ENCODE data around the gene ATP9B. TPM values are rescaled to one million over a fixed set of nuclear protein-coding genes. Genes with fewer than 3 reads are reported as not detected.
"Not testable (repeated sequence)": the region's sequence is repeated elsewhere in the genome, so short reads cannot be mapped to it uniquely, and the experiment has no call there.

Gene ATP9B
- total RNA-seq, 1 experiment from 2014 or later, result 20.9 TPM

GRCh38 chr18:79260510-79260909, 191.3 kb downstream of the ATP9B start:
- H3K27ac ChIP-seq (ENCODE audit: insufficient read length, low read depth, low read length), result no peak overlapping the region
- Mint-ChIP-seq H3K4me1 (peaks cover 4 to 6% of the 10 kb centered on the region in 2 experiments; a peak in 3 of 4 replicates), H3K27ac (no peak overlapping the region), H3K4me3 (no peak overlapping the region), H3K27me3 (ENCODE audit: low read depth) (no peaks in the 10 kb centered on the region), H3K9me3 (peaks cover 0 to 8% of the 10 kb centered on the region in 2 experiments; a peak in 3 of 5 replicates), H3K36me3 (ENCODE audit: insufficient read depth in 1 of 3, low read depth in 3 of 3) (peaks cover 6 to 13% (median 11%) of the 10 kb centered on the region in 3 experiments; a peak in 6 of 7 replicates)
- H4K5ac ChIP-seq (ENCODE audit: insufficient read length, low read depth, low read length), result no peak overlapping the region
- H3K4me2 ChIP-seq (ENCODE audit: insufficient read depth, insufficient read length, low read length), result no peak overlapping the region
- no peak overlapping the region for H3K9ac ChIP-seq (ENCODE audit: extremely low read depth, insufficient read length, low read length)
- no peak for TF ChIP-seq CTCF (conservative IDR thresholded peaks at IDR 0.05)
- no peak for DNase-seq
- H2BK120ac ChIP-seq (ENCODE audit: low read depth, low read length, poor library complexity, severe bottlenecking), result no peak overlapping the region
- no peaks in the 10 kb centered on the region for H3K27me3 ChIP-seq (ENCODE audit: insufficient read depth, low read length)
- H3K18ac ChIP-seq (ENCODE audit: insufficient read length, low read depth, low read length), result no peak overlapping the region
- no peak overlapping the region for H2AFZ ChIP-seq (ENCODE audit: low read length)
- no peaks in the 10 kb centered on the region for H3K23me2 ChIP-seq (ENCODE audit: insufficient read length, low read depth, low read length, poor library complexity, severe bottlenecking)
- no peak overlapping the region for H2BK20ac ChIP-seq (ENCODE audit: low read depth, low read length, poor library complexity, severe bottlenecking)
- H3T11ph ChIP-seq (ENCODE audit: low read length), result no peak overlapping the region
- H2BK5ac ChIP-seq (ENCODE audit: insufficient read length, low read length), result no peak overlapping the region
- no peak overlapping the region for H2AK5ac ChIP-seq (ENCODE audit: insufficient read length, low read length)
- no peak overlapping the region for H3K56ac ChIP-seq (ENCODE audit: insufficient read length, low read depth, low read length)
- H4K91ac ChIP-seq (ENCODE audit: insufficient read length, low read depth, low read length), result no peak overlapping the region
- H3K23ac ChIP-seq (ENCODE audit: insufficient read length, low read depth, low read length), result no peak overlapping the region
- H4K20me1 ChIP-seq (ENCODE audit: control insufficient read depth, insufficient read depth, insufficient read length), result no peaks in the 10 kb centered on the region
- no peaks in the 10 kb centered on the region for H3K79me1 ChIP-seq (ENCODE audit: insufficient read depth, low read depth, low read length, poor library complexity, severe bottlenecking)
- WGBS (ENCODE audit: extremely low coverage, insufficient read length, low lambda C conversion rate), result no CpG with 5 or more reads among the region's 1 CpG
- no peaks in the 10 kb centered on the region for H3K4me1 ChIP-seq (ENCODE audit: insufficient read depth, low read length)
- no peaks in the 10 kb centered on the region for H3K9me3 ChIP-seq (ENCODE audit: control insufficient read depth, low read depth, low read length)
- H3K14ac ChIP-seq (ENCODE audit: insufficient read depth, low read length), result no peak overlapping the region
- no peaks in the 10 kb centered on the region for H3K79me2 ChIP-seq (ENCODE audit: insufficient read depth, low read length)
- H2BK12ac ChIP-seq (ENCODE audit: insufficient read length, low read depth, low read length), result no peak overlapping the region
- H4K8ac ChIP-seq (replicated peaks; ENCODE audit: insufficient read length, low read depth, low read length), result no peak overlapping the region
- H3K4ac ChIP-seq (ENCODE audit: low read depth, low read length), result no peak overlapping the region
- no peak overlapping the region for H2BK15ac ChIP-seq (ENCODE audit: low read depth, low read length)

- WGBS (ENCODE audit: extremely low coverage, insufficient read length, low lambda C conversion rate), result no CpG with 5 or more reads among the region's 9 CpGs
- H3K4me3 Mint-ChIP-seq; H3K9me3 ChIP-seq (ENCODE audit: control insufficient read depth, low read depth, low read length); H3K79me2 ChIP-seq (ENCODE audit: insufficient read depth, low read length); H3K9ac ChIP-seq (ENCODE audit: extremely low read depth, insufficient read length, low read length); H3T11ph ChIP-seq (ENCODE audit: low read length); H3K4me2 ChIP-seq (ENCODE audit: insufficient read depth, insufficient read length, low read length); H3K4ac ChIP-seq (ENCODE audit: low read depth, low read length); H4K20me1 ChIP-seq (ENCODE audit: control insufficient read depth, insufficient read depth, insufficient read length); H3K9me3 Mint-ChIP-seq; H3K23me2 ChIP-seq (ENCODE audit: insufficient read length, low read depth, low read length, poor library complexity, severe bottlenecking); H3K79me1 ChIP-seq (ENCODE audit: insufficient read depth, low read depth, low read length, poor library complexity, severe bottlenecking); H2BK15ac ChIP-seq (ENCODE audit: low read depth, low read length); H2BK20ac ChIP-seq (ENCODE audit: low read depth, low read length, poor library complexity, severe bottlenecking); H4K91ac ChIP-seq (ENCODE audit: insufficient read length, low read depth, low read length); H3K23ac ChIP-seq (ENCODE audit: insufficient read length, low read depth, low read length); H3K4me1 Mint-ChIP-seq; H3K27ac Mint-ChIP-seq; H2BK5ac ChIP-seq (ENCODE audit: insufficient read length, low read length); H4K5ac ChIP-seq (ENCODE audit: insufficient read length, low read depth, low read length); H3K27me3 Mint-ChIP-seq (ENCODE audit: low read depth); H3K27me3 ChIP-seq (ENCODE audit: insufficient read depth, low read length); H3K18ac ChIP-seq (ENCODE audit: insufficient read length, low read depth, low read length); DNase-seq; H3K14ac ChIP-seq (ENCODE audit: insufficient read depth, low read length); H4K8ac ChIP-seq (replicated peaks; ENCODE audit: insufficient read length, low read depth, low read length); H2AFZ ChIP-seq (ENCODE audit: low read length); H2AK5ac ChIP-seq (ENCODE audit: insufficient read length, low read length); H3K4me1 ChIP-seq (ENCODE audit: insufficient read depth, low read length); H2BK120ac ChIP-seq (ENCODE audit: low read depth, low read length, poor library complexity, severe bottlenecking); H3K27ac ChIP-seq (ENCODE audit: insufficient read length, low read depth, low read length); H3K56ac ChIP-seq (ENCODE audit: insufficient read length, low read depth, low read length); H2BK12ac ChIP-seq (ENCODE audit: insufficient read length, low read depth, low read length): not testable (repeated sequence)
- H3K36me3 Mint-ChIP-seq (ENCODE audit: insufficient read depth in 1 of 3, low read depth in 3 of 3), result peaks cover 5 to 13% (median 10%) of the 10 kb centered on the region in 3 experiments; a peak in 6 of 7 replicates
These were observed 195.9 kb downstream of the ATP9B start for GRCh38 chr18:79265068-79265467.
